ENCODE data around the gene CCDC12. TPM values are rescaled to one million over a fixed set of nuclear protein-coding genes. Genes with fewer than 3 reads are reported as not detected.

CCDC12 gene
- total RNA-seq, 1 experiment from 2014 or later: 46.5 TPM

DNA sequence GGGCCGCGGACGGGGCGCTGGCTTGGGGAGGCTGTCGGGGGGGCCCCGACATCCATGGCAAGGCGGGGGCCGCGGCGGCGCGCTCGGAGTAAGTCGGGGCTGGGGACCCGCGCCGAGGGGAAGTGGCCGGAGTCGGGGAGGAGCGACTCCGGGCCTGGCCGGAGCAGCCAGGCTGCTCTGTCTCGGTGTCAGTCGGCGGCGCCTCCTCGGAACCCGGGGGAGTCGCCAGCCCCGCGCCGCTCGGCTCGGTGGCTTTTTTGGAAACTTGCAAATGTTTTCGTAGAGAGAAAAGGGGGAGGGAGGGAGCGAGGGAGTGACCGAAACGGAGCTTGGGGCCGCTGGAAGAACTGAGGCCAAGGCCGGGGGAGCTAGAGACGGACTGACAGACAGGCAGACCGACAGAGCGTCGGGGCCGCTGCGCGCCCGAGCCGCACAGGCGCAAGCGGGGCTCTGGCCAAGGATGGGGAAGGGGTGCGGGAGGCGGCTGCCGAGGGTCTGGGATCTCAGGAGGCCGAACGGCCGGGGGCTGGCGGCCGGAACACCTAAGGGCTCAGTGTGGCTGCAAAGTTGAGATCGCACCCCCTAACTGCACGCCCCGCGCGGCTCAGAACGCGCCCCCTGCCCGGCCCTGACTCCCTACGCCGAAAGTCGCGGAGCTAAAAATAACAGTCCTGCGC lies 94.0 kb downstream of the CCDC12 start:
- Histone ChIP-seq H3K9me3 (ENCODE audit: control insufficient read depth in 1 of 2, insufficient read depth in 1 of 2, low read depth in 1 of 2, low read length in 2 of 2) (no peaks in the 10 kb centered on the region), H3K4me2 (ENCODE audit: low read length) (no peak overlapping the region), H3K9ac (ENCODE audit: low read length) (no peak overlapping the region), H3K27me3 (ENCODE audit: insufficient read depth, low read length) (no peaks in the 10 kb centered on the region), H3K4me1 (ENCODE audit: control insufficient read depth in 1 of 2, insufficient read depth in 2 of 2, low read length in 2 of 2) (peaks cover 9 to 13% of the 10 kb centered on the region in 2 experiments), H4K20me1 (ENCODE audit: insufficient read depth) (no peaks in the 10 kb centered on the region), H3K36me3 (ENCODE audit: control insufficient read depth in 1 of 2, insufficient read depth in 2 of 2, low read length in 2 of 2) (no peaks in the 10 kb centered on the region), H3K27ac (ENCODE audit: low read depth, low read length) (no peak overlapping the region), H3K4me3 (replicated peaks in 1 of 2; ENCODE audit: low read depth in 1 of 2, low read length in 2 of 2) (no peak overlapping the region), H2AFZ (ENCODE audit: low read depth, low read length, poor library complexity, severe bottlenecking) (no peak overlapping the region), H3K79me2 (ENCODE audit: insufficient read depth, low read length) (no peaks in the 10 kb centered on the region), H3K9me2 (ENCODE audit: insufficient read depth) (no peaks in the 10 kb centered on the region)
- no TSS peak for BruUV-seq (replicated peaks)
- CTCF ChIA-PET: no interaction called here
- DNase-seq (ENCODE audit: low read depth, low spot score) (no peak), ATAC-seq (no peak)
- RAD21 ChIA-PET (ENCODE audit: low non-redundant PET in 1 of 2, low total read pairs in 2 of 2, uncharacterized antibody in 2 of 2, unreplicated experiment in 2 of 2): no interaction called here
- intact Hi-C loops (cut with micrococcal nuclease): no loop called here
- POLR2A ChIA-PET: no interaction called here
- TF ChIP-seq POLR2AphosphoS5 (IDR thresholded peaks at IDR 0.05; ENCODE audit: low read depth, low read length): no peak
- TF ChIP-seq RAD21 (IDR thresholded peaks at IDR 0.05; ENCODE audit: low read depth): no peak
- TF ChIP-seq ELF1 (IDR thresholded peaks at IDR 0.05; ENCODE audit: borderline replicate concordance, low read depth): no peak
- no peak for TF ChIP-seq POLR2A (IDR thresholded peaks at IDR 0.05; ENCODE audit: borderline replicate concordance, extremely low read depth, insufficient read depth, insufficient read length)
- TF ChIP-seq FOSL1 (IDR thresholded peaks at IDR 0.05; ENCODE audit: low read depth): no peak
- TF ChIP-seq, protein P1, sequence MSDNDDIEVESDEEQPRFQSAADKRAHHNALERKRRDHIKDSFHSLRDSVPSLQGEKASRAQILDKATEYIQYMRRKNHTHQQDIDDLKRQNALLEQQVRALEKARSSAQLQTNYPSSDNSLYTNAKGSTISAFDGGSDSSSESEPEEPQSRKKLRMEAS (IDR thresholded peaks at IDR 0.05): no peak
- TF ChIP-seq ATF3 (IDR thresholded peaks at IDR 0.05): no peak
- no peak for TF ChIP-seq JUND (IDR thresholded peaks at IDR 0.05)
- TF ChIP-seq SIN3A (IDR thresholded peaks at IDR 0.05; ENCODE audit: low read depth): no peak
- TF ChIP-seq REST (IDR thresholded peaks at IDR 0.05; ENCODE audit: low read depth): no peak
- TF ChIP-seq SP1 (IDR thresholded peaks at IDR 0.05; ENCODE audit: low read depth): no peak
- TF ChIP-seq ZBTB33 (IDR thresholded peaks at IDR 0.05; ENCODE audit: extremely low read depth, insufficient replicate concordance, low read length): no peak
- TF ChIP-seq ZNF274 (IDR thresholded peaks at IDR 0.05; ENCODE audit: low read depth, low read length): no peak
- no peak for TF ChIP-seq EGR1 (IDR thresholded peaks at IDR 0.05; ENCODE audit: low read depth)
- TF ChIP-seq CEBPB (IDR thresholded peaks at IDR 0.05; ENCODE audit: low read depth): no peak
- TF ChIP-seq SRF (IDR thresholded peaks at IDR 0.05; ENCODE audit: low read depth): no peak
- no peak for TF ChIP-seq TCF7L2 (IDR thresholded peaks at IDR 0.05; ENCODE audit: borderline replicate concordance, extremely low read depth, insufficient read depth, insufficient read length)
